ENCODE results near the gene STX10.

The STX10 gene

GRCh38 chr19:13120817-13121216 is 29.4 kb downstream of the STX10 start:
- in situ Hi-C loops (cut with MboI; ENCODE audit: low pct_unique_long_range_greater_than_20kb, low sequenced_read_pairs, unreplicated experiment), result no loop called here
- TF ChIP-seq CTCF (IDR thresholded peaks at IDR 0.05; ENCODE audit: extremely low read depth, insufficient read depth, missing control alignments), result no peak
- no peak for DNase-seq (ENCODE audit: low spot score)

GRCh38 chr19:13120031-13120430 is 30.1 kb downstream of the STX10 start:
- no peak for DNase-seq (ENCODE audit: low spot score)
- in situ Hi-C loops (cut with MboI; ENCODE audit: low pct_unique_long_range_greater_than_20kb, low sequenced_read_pairs, unreplicated experiment), result no loop called here
- no peak for TF ChIP-seq CTCF (IDR thresholded peaks at IDR 0.05; ENCODE audit: extremely low read depth, insufficient read depth, missing control alignments)

- in situ Hi-C loops (cut with MboI; ENCODE audit: low pct_unique_long_range_greater_than_20kb, low sequenced_read_pairs, unreplicated experiment), result no loop called here
- no peak for TF ChIP-seq CTCF (IDR thresholded peaks at IDR 0.05; ENCODE audit: extremely low read depth, insufficient read depth, missing control alignments)
- no peak for DNase-seq (ENCODE audit: low spot score)
Observed at GRCh38 chr19:13119627-13120026, 30.5 kb downstream of the STX10 start.

- in situ Hi-C loops (cut with MboI; ENCODE audit: low pct_unique_long_range_greater_than_20kb, low sequenced_read_pairs, unreplicated experiment), result no loop called here
- TF ChIP-seq CTCF (IDR thresholded peaks at IDR 0.05; ENCODE audit: extremely low read depth, insufficient read depth, missing control alignments), result no peak
- peak; percentile 77 for DNase-seq (ENCODE audit: low spot score)
Observed at GRCh38 chr19:13118424-13119193, 31.6 kb downstream of the STX10 start.

- in situ Hi-C loops (cut with MboI; ENCODE audit: low pct_unique_long_range_greater_than_20kb, low sequenced_read_pairs, unreplicated experiment), result no loop called here
- peak; percentile 99 for DNase-seq (ENCODE audit: low spot score)
- no peak for TF ChIP-seq CTCF (IDR thresholded peaks at IDR 0.05; ENCODE audit: extremely low read depth, insufficient read depth, missing control alignments)
Observed at GRCh38 chr19:13117772-13118423, 32.3 kb downstream of the STX10 start, which contains the start of gene NACC1. Gene NACC1 (plus strand): TSS chr19:13118264. CDS start chr19:13135208, 16,944 bp downstream.

- in situ Hi-C loops (cut with MboI; ENCODE audit: low pct_unique_long_range_greater_than_20kb, low sequenced_read_pairs, unreplicated experiment), result no loop called here
Observed at GRCh38 chr19:13117176-13117771, 32.9 kb downstream of the STX10 start.

More at GRCh38 chr19:13117176-13117771, 32.9 kb downstream of the STX10 start:
- no peak for TF ChIP-seq CTCF (IDR thresholded peaks at IDR 0.05; ENCODE audit: extremely low read depth, insufficient read depth, missing control alignments)
- no peak for DNase-seq (ENCODE audit: low spot score)
